ENCODE results near the gene HPS4.

HPS4 gene

DNA sequence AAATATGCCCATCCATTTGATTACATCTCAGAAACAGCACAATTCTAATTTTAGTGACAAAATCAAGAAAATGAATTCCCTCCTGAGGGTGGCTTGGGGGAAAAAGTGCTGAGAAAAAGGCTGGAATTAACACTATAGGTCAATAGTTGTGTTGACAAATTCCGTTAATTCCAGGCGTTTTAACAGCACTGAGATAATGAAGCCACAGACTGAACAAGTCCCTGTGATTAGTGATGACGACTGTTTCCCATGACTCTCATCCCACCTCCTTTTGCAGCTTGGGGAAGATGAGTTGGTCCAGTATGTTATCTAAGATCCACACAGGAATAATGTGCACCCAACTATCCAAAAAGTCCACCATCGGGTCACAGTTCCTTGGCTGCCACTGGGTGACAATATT lies 12.9 kb upstream of the HPS4 start:
- DNase-seq (ENCODE audit: low spot score): no peak

DNA sequence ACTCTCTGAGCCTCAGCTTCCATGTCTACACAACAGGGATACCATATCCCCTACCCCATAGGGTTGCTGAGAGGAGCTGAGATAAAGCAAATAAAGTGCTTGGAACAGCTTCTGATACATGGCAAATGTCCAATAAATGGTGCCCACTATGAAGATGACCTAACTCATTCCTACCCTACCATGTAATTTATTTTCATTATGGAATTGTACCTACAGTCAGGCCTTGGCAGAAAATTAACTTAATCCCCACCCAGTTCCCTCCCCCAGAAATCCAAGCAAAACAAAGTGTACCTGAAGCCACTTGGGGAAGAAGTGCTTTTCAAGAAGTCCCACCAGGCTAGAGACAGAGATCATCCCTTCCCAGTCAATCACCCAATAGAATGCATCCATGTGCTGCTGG lies 10.9 kb upstream of the HPS4 start:
- no peak for DNase-seq (ENCODE audit: low spot score)

DNA sequence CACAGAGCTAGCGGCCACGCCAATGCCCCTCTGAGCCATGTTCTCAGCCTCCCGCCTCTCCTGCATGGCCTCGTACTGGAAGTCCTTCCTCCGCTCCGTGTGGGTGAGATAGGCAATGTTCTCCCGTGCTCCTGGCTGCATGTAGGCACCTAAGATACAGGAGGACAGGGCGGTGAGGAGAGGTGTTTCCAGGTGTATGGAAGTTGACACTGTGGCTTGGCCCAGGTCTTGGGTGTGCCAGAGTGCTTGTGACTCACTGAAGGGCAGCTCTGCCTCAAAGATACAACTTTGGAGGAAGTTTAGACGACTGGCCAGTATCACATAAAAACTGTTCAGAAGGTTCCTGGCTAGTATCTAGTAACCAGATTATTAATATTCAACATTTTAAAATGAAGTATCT lies 8.6 kb upstream of the HPS4 start:
- DNase-seq (ENCODE audit: low spot score): no peak

- no peak for DNase-seq (ENCODE audit: low spot score)
These were observed 6.0 kb upstream of the HPS4 start for GRCh38 chr22:26489447-26490036.

DNA sequence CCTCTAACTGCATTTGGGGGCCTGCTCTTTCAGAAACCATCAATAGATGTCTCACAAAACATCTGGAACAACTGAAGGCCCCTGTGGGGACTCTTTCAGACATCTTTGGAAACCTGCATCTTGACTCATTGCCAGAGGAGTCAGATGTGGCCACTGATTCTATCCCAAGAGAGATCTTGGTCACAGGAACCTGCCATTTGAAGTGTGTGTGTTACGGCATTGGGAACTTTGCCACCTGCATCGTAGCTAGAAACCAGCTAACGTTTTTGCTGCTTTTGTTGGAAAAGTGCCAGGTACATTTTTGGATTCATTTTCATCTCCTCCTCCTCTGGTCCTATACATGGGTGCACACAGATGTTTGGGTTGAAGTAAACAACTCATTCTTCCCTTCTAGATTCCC lies 4.4 kb upstream of the HPS4 start:
- no peak for DNase-seq (ENCODE audit: low spot score)

DNA sequence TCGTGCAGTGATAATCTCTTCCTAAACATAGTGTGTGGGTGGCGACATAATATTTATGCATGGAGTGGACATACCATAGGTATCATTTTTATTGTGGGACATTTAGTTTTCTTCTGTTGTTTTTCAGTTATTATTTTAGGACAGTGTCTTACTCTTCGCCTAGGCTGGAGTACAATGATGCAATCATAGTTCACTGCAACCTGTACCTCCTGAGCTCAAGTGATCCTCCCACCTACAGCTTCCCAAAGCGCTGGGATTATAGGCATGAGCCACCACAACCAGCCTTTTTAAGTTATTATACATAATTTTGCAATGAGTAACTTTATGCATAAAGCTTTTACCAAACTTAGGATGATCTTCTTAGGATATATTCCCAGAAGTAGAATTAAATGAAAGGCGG lies 2.8 kb upstream of the HPS4 start:
- DNase-seq (ENCODE audit: low spot score): no peak

DNA sequence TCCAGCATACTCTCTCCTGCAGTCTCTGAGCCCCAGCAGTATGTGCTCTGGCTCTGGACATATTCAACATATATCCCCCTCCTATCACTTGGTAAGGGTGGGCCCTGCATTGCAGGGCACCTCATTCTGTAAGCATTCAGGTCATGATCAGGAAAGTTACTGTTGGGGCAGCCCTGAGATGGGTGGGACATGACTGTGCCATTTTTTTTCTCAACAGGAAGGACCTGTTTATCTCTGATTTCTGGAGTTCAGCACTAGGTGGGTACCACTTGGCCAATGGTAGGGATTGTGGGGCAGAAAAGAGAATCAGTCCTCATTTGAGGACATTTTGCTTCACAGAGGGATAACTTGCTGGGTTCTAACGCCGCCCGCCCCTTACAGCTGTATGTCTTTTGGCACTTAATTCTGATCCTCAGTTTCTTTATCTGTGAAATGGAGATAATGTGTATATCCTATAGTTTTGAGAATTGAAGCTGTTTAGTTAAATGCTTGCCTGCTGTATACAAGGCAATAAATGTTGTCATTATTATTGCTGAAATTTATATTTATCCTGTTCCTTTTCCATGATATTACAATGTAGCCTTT lies 2.3 kb upstream of the HPS4 start:
- DNase-seq (ENCODE audit: low spot score): no peak

- no peak for DNase-seq (ENCODE audit: low spot score)
These were observed 1.4 kb upstream of the HPS4 start for GRCh38 chr22:26485013-26485412.

GRCh38 chr22:26484360-26484706 lies 750 bp upstream of the HPS4 start:
- DNase-seq (ENCODE audit: low spot score): no peak

DNA sequence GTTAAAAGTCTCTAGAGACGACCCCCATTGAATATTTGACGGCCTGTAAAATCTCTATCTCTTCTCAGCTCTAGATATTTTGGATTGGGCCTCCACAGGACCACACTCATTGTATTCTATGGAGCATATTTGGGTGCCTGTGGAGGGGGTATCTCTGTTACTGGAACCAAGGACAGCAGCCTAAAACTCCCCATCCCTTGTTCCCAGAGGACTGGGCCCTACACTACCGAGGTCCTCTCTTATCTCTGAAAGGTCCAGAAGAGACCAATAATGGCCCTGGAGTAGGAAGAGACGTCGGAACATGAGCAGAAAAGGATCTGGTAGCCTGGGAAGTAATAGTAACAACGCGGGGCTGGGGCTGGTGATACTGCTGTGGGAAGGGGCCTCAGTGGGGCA lies 542 bp downstream of the HPS4 start:
- no peak for DNase-seq (ENCODE audit: low spot score)

DNA sequence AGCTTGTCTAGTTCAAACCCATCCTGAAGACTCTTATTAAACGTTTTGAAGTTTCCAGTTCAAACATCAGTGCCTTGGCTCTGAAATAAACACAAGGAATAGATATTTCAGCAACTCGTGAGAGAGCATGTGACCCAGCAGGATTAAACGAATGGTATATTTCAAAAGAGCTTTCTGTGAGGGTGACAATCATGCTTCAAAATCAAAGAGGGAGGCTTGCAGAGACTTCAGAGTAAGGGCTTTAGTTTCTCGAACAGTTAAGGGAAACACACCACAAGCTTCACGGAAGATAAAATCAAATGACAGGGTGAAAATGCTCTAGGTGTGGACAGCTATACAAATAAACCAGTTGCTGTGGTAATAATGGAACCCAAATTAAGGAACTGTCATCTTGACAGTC lies 1.4 kb downstream of the HPS4 start:
- DNase-seq (ENCODE audit: low spot score): no peak

DNA sequence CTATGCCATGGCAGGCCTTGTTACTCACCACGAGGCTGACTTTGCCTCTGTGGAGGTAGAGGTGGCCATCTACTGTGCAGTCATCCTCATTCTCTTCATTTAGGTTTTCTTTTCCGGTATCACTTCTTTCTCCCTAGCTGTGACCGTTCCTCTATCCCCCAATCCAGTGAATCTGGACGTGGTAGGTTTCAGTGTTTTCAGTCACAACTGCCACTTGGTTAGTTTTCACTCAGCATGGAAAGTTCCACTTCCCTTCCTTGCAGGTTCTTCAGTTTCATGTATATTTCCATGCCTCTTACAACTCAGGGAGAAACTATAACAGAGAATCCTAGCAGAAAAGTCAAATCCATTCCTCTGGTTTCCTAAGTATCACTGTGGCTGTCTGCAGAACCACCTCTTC lies 1.9 kb downstream of the HPS4 start:
- no peak for DNase-seq (ENCODE audit: low spot score)

GRCh38 chr22:26481112-26481693 lies 2.4 kb downstream of the HPS4 start:
- DNase-seq (ENCODE audit: low spot score): no peak

DNA sequence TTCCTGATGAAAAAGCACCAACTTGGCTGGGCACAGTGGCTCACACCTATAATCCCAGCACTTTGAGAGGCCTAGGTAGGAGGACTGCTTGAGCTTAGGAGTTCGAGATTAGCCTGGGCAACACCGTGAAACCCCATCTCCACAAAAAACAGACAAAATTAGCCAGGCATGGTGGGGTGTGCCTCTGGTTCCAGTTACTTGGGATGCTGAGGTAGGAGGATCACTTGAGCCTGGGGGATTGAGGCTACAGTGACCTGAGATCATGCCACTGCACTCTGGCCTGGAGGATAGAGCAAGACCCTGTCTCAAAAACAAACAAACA lies 3.0 kb downstream of the HPS4 start:
- DNase-seq (ENCODE audit: low spot score): no peak

GRCh38 chr22:26479792-26480610 lies 3.6 kb downstream of the HPS4 start:
- no peak for DNase-seq (ENCODE audit: low spot score)

DNA sequence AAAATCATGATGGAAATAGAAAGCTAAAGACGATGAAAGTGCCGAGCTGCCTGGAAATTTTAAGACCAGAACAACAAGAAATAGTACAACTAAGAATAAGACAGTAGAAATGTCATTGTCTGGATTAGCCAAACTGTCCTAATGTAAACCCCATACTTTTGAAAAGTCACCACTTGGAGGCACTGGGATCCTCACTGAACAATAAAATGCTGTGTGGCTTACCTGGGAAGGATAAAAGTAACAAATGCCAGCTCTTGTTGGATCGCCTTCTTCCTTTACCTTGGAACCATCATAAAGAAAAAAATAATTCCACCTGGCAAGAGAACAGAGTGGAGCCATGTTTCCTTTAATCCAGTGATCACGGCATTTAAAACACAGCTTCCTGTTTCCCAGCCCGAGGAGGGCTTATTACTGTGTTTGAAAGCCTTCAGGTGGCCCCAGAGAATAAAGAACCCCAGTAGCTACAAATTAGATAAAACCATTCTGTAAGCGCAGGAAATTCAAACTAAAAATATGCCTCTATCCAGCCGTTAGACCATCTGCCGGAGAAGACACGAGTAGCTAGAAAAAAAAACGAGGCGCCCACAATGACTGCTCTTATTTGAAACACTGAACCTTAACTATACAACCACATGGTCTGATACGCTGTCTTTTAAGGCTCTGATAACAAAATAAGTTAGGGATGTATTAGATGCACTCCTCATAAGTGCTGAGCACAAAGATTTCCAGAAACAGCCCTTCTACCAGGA lies 4.4 kb downstream of the HPS4 start:
- DNase-seq (ENCODE audit: low spot score): peak; percentile 82

GRCh38 chr22:26477341-26477731 lies 6.2 kb downstream of the HPS4 start:
- DNase-seq (ENCODE audit: low spot score): peak; percentile 58

DNA sequence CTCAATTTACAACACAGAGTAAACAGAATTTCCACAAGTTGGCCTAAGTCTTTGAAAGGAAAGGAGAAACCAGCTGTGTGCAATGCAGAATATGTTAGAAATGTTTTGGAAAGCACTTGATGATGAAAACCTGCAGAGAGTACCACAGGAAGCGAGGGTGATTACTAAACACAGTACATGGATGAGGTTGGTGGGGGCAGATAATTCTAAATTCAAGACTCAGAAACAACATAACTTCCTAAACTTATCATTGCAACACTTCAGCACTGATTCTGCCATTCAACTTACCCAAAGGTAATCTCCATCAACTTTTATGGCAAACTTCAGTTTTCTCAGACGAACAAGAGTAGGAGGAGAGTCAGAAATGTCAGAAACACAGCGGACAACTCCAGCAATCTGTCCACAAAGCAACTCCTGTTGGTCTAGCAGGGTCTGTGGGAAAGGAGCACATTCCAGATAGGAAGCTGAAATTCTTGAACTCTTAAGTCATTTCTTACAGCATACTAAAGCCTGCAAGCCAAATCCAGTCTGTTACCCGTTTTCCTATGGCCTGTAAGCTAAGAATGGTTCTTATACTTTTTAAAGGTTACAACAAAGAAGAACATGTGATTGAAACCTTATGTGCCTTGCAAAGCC lies 6.8 kb downstream of the HPS4 start:
- DNase-seq (ENCODE audit: low spot score): no peak

DNA sequence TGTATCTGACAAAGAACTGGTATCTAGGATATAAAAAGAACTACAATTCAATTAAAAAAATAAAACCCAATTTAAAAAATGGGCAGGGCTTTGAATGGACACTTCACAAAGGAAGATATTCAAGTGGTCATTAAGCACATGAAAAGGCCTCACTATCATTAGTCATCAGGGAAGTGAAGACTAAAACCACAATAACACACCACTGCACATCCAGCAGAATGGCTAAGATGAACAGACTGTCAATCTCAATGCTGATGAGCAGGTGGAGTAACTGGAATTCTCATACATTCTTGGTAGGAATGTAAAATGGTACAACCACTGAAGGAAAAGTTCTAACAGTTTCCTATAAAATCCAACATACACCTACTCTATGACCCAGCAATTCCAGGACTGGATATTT lies 8.9 kb downstream of the HPS4 start:
- no peak for DNase-seq (ENCODE audit: low spot score)

DNA sequence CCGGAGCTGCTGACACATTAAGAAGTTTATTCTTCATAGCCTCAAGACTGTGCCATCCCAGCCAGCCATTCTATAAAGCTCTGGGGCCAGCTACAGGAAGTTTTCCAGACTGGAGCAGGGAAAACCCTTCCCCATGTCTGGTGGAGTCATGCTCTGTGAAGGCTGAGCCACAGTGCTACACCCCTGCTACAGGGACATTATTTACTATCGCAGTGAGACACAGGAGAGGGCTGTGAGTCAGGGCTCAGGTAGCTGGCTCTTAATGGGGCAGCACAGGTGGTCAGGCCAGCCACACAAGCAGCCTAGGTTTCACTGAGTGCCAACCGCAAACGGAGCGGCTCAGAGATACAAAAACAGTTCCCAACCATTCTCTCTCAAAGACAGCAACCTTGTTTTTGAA lies 12.1 kb downstream of the HPS4 start:
- peak; percentile 60 for DNase-seq (ENCODE audit: low spot score)

DNA sequence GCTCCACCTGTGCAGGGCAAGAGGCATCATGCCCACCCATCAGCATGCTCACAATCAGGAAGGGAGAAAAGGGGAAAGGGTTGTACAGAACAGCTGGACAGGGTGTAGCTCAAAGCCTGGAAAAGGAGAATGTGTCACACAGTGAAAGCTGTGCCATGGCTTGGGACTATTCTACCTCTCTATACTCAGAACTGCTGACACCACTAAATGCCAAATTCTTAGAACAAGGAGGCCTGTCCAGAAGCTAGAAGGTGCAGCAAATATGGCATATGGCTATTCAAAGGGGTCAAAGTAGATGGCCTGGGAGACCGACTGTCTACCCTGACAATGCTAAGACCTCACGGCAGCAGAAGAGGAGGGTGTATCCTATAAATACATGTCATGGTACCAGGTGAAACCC lies 12.8 kb downstream of the HPS4 start:
- DNase-seq (ENCODE audit: low spot score): no peak

DNA sequence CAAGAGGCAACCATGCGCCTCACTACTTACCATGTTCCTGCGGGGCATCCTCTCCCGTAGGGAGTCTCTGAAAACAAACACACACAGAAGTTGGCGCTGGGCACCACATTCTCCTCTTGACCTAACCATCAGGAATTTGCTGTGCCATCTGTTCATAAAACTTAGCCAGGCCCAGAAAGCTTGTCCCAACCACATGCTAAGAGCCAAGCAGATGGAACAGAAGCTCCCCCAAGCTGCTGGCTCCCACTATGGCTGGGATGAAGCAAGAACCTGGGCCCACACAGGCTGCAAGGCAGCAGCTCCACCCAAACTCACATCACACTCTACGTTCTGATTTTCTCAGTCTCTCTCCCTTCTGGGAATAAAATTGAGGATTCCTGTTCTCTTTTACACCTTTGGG lies 17.4 kb downstream of the HPS4 start:
- peak; percentile 99 for DNase-seq (ENCODE audit: low spot score)

All from cerebellar cortex (tissue), 1 donor.